Coronary artery (tissue), 2 donors: ENCODE measurements around the gene UMAD1.

ENCODE experiments used
- DNase-seq: peaks from one replicate; pipeline ENCODE4 v3.0.0-alpha.2; 2017; ENCODE audit warnings: low spot score
- H3K27ac ChIP-seq, 2 donors: fragments of 200-600 bp; sonication (generic); one replicate each; pipeline ENCODE4 v1.5.1; 2016 to 2019
- H3K4me3 ChIP-seq: fragments of 200-600 bp; sonication (generic); 2 replicates; pipeline ENCODE4 v1.5.1; 2016; ENCODE audit warnings: mild to moderate bottlenecking, moderate library complexity
- TF ChIP-seq, protein P1 (sequence below): fragments of 200-600 bp; sonication (generic); IDR thresholded peaks from one replicate; pipeline ENCODE4 v1.5.1; 2019; ENCODE audit warnings: antibody characterized with exemption

UMAD1 gene

DNA sequence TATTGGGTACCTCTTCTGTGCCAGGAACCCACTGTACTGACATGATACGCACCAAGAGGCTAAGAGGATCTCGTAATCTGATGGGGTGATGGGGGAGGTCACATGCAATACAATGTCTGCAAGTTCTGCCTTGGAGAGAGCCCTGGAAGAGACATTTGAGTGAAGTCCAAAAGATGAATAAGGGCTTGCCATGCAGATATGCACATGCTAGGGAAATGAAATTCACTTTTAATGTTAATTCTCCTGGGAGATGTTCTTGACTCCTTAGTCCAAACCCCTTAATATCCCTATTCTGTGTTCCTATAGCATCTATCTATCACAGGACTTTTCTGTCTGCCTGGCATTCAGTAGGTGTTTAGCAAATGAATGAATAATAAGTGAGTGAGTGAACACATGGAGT lies 274.0 kb downstream of the UMAD1 start:
- no peak for DNase-seq
- TF ChIP-seq, protein P1, sequence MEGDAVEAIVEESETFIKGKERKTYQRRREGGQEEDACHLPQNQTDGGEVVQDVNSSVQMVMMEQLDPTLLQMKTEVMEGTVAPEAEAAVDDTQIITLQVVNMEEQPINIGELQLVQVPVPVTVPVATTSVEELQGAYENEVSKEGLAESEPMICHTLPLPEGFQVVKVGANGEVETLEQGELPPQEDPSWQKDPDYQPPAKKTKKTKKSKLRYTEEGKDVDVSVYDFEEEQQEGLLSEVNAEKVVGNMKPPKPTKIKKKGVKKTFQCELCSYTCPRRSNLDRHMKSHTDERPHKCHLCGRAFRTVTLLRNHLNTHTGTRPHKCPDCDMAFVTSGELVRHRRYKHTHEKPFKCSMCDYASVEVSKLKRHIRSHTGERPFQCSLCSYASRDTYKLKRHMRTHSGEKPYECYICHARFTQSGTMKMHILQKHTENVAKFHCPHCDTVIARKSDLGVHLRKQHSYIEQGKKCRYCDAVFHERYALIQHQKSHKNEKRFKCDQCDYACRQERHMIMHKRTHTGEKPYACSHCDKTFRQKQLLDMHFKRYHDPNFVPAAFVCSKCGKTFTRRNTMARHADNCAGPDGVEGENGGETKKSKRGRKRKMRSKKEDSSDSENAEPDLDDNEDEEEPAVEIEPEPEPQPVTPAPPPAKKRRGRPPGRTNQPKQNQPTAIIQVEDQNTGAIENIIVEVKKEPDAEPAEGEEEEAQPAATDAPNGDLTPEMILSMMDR = no peak

DNA sequence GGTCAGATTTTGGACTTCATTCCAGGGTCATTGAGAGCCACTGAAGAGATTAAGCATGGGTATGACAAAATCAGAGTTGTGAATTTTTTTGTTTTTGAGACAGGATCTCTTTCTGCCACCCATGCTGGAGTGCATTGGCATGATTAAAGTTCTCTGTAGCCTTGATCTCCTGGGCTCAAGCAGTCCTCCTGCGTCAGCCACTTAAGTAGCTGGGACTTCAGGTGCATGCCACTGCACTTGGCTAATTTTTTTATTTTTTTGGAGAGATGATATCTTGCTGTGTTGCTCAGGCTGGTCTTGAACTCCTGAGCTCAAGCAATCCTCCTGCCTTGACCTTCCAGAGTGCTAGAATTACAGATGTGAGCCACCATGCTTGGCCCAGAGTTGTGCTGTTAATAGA lies 275.5 kb downstream of the UMAD1 start:
- H3K27ac ChIP-seq = no peak overlapping the region
- TF ChIP-seq, protein P1 = no peak
- DNase-seq = no peak
- no peak overlapping the region for H3K4me3 ChIP-seq

More for the DNA sequence above, 274.0 kb downstream of the UMAD1 start:
- no peak overlapping the region for H3K27ac ChIP-seq
- H3K4me3 ChIP-seq = no peak overlapping the region

DNA sequence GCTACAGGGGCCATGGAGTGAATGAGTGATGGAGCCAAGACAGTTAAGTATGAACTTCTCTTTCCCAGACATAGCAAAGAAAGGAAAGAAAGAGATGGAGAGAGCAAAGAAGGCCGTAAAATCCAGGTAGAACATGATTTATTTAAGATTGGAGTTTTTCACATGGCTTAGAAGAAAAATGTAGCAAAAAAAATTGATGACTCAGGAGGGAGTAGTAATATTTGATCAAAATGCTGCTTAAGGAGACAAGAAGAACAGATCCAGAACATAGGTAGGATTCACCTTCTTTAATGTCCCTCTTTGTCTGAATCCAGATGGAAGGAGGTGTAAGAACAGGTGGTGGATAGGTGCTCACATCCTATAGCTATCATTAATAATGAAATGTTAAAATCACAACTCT lies 277.0 kb downstream of the UMAD1 start:
- no peak for DNase-seq
- Histone ChIP-seq H3K4me3 (no peak overlapping the region), H3K27ac (no peak overlapping the region)
- TF ChIP-seq, protein P1 = no peak

DNA sequence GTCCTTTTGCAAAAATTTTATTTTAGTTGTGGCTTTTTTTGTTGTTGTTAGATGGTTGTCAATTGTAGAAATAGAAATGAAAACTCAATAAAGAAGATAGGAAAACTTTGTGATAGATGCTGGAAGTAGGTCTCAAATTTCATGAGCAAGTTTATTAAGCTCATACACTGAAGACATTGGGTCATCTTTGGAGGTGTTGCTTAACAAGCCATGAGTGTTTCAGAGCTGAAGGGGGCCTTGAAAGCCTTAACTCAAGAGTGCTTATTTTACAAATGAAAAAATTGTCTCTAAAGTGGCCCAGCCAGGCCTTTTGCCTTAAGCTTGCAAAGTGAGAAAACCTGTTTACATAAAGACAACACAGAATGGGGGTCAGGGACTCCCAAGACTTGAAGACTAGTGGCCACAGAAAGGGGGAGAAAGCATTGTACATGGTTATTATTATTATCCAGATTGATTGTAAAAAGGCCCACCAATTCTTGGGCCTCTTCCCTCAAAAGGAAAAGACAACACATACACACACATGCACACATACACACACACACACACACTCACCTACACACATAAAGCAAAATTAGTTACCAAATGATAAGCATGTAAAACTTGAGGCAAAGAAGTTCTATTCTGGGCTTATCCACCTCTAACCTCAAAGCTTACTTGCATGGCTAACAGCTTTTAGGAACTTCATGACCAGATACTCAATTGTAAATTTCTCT lies 278.3 kb downstream of the UMAD1 start:
- Histone ChIP-seq H3K4me3 (no peak overlapping the region), H3K27ac (no peak overlapping the region)
- TF ChIP-seq, protein P1 = no peak
- DNase-seq = no peak

DNA sequence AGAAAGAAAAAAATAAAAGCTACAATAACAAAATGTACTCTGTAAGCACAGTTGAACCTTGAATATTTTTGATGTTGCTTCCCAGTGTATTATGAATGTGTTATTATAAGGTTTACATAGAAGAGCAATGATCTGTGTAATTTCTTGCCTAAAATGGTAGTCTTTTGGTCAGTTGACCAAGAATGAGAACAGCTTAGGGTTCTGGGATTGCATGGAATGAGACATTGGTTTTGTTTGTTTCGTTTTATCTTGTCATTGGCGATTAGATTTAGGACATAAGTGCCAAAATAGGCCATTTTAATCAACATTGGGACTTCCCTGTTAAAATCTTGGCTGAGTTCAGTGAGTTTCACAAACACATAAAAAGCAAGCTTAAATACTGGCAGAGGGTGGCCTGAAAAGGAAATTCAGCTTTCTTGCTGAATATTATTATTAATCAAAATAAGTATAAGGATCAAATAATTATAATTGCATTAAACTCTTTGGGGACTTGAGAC lies 278.9 kb downstream of the UMAD1 start:
- Histone ChIP-seq H3K27ac (no peak overlapping the region), H3K4me3 (no peak overlapping the region)
- TF ChIP-seq, protein P1 = no peak
- no peak for DNase-seq

DNA sequence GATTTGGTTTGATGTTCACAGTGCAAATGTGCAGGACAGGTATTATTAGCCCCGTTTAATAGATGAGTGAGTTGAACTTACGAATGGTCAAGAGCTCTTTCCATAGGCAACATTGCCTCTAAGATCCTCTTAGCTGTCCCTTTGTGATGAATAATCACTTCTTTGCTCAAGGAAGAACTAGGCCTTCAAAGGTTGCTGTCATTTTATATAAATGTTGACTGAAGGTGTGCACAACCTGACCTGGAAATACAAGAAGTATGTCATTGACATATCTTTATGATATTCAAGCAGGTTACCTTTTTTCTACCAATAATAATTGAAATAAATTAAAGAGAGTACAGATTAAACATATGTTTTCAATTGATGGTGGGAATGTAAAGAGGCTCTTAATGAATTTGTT lies 279.5 kb downstream of the UMAD1 start:
- no peak for DNase-seq
- Histone ChIP-seq H3K4me3 (no peak overlapping the region), H3K27ac (no peak overlapping the region)
- TF ChIP-seq, protein P1 = no peak

DNA sequence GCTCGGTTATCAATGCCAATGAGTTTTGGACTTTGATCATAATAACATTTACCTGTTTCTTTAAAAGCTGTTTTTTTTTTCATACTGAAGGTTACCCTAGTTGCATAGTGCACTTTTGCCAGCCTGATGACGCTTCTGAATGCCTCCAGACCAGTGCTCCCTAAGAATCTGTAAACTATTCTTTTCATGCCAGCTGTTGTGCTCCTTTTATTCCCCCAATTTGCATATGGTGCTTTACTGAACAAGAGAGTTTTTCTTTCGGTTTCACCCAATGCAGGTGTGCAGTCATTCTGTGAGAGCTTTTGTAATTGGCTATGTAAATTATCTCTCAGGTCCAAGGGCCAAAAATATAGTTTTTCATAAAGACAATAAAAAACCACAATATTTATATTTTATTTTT lies 279.9 kb downstream of the UMAD1 start:
- TF ChIP-seq, protein P1 = no peak
- Histone ChIP-seq H3K27ac (no peak overlapping the region), H3K4me3 (no peak overlapping the region)
- DNase-seq = no peak
